K562 (cell line): ENCODE results near the gene BRWD1.

ENCODE experiments used
- CTBP1 ChIP-seq: fragments of 450-650 bp; IDR thresholded peaks from 2 replicates; pipeline ENCODE4 v1.6.1; 2016; ENCODE audit warnings: borderline replicate concordance
- CXXC5 ChIP-seq: fragments of 250-450 bp; sonication (Bioruptor Pico); IDR thresholded peaks from 2 replicates; pipeline ENCODE4 v1.8.0; 2022; ENCODE audit warnings: inconsistent platforms, mild to moderate bottlenecking, moderate library complexity
- KLF10 ChIP-seq: fragments of 250-450 bp; sonication (Bioruptor Pico); IDR thresholded peaks from 2 replicates; pipeline ENCODE4 v1.6.1; 2021; ENCODE audit warnings: matching md5 sums
- MAX ChIP-seq: sonication (generic); formaldehyde crosslinking; IDR thresholded peaks from 2 replicates; pipeline ENCODE4 v1.9.0; 2022; ENCODE audit warnings: mild to moderate bottlenecking, missing genetic modification reagents
- MXI1 ChIP-seq: IDR thresholded peaks from 2 replicates; pipeline ENCODE4 v1.6.1; 2011; ENCODE audit warnings: low read depth, mild to moderate bottlenecking, improper control_type of control experiment, low read length
- RAD21 ChIP-seq, 2 experiments: fragments of 250-450 bp in 1 of 2; fragments of 450-650 bp in 1 of 2; sonication (Bioruptor Pico) in 1 of 2; formaldehyde crosslinking in 1 of 2; IDR thresholded peaks in 1 of 2; conservative IDR thresholded peaks in 1 of 2; 2 replicates each; pipeline versions ENCODE4 v1.4.0 to v1.8.0; 2020 to 2022; ENCODE audit warnings: mild to moderate bottlenecking in 2 of 2, moderate library complexity in 1 of 2
- SMAD3 ChIP-seq: fragments of 450-650 bp; formaldehyde crosslinking; conservative IDR thresholded peaks from 2 replicates; pipeline ENCODE4 v1.4.0; 2020; ENCODE audit warnings: mild to moderate bottlenecking
- XRCC5 ChIP-seq: fragments of 200-400 bp; formaldehyde crosslinking; IDR thresholded peaks from 2 replicates; pipeline ENCODE4 v1.6.1; 2017; ENCODE audit warnings: low read depth, mild to moderate bottlenecking, low read length
- ZC3H11A ChIP-seq: IDR thresholded peaks from 2 replicates; pipeline ENCODE4 v1.6.1; 2012; ENCODE audit warnings: low read depth, low read length, improper control_type of control experiment
- ZNF23 ChIP-seq: fragments of 250-450 bp; sonication (Bioruptor Pico); IDR thresholded peaks from 2 replicates; pipeline ENCODE4 v1.4.0; 2020; ENCODE audit warnings: mild to moderate bottlenecking
- ZNF41 ChIP-seq: fragments of 250-450 bp; sonication (Bioruptor Pico); conservative IDR thresholded peaks from 2 replicates; pipeline ENCODE4 v1.4.0; 2020; ENCODE audit warnings: mild to moderate bottlenecking
- TF ChIP-seq, protein P1 (sequence below), 2 experiments: fragments of 450-650 bp in 1 of 2; sonication (generic) in 1 of 2; formaldehyde crosslinking; conservative IDR thresholded peaks; 2 replicates each; pipeline versions ENCODE4 v1.4.0 to v1.8.1; 2020 to 2022; ENCODE audit warnings: mild to moderate bottlenecking in 1 of 2, missing genetic modification reagents in 1 of 2

DNA sequence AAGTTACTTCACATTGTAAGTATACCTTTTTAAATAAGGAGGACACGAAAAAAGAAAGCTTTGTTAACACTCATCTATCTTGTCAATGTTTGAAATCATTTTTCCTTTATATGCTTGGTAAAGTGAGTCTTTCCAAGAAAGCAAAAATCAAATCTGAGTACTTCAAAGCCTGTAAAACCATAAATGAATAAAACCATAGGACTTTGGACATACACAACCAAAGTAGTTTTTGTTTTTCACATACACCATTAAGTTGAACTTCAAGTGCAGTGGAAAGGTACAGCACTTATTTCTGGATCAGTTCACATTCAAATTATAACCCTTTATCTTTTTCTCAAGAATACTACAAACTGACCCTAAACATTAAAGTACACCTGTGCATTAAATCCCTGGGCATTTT is 120.1 kb downstream of the BRWD1 start:
- TF ChIP-seq KLF10 (CRISPR knock-in tag) (no peak), CTBP1 (no peak), SMAD3 (no peak), MAX (CRISPR knock-in tag) (no peak), XRCC5 (no peak), CXXC5 (CRISPR knock-in tag) (no peak), MXI1 (no peak), ZC3H11A (no peak), ZNF23 (CRISPR knock-in tag) (no peak), ZNF41 (no peak), RAD21 (CRISPR knock-in tag; conservative IDR thresholded peaks at IDR 0.05 in 1 of 2, IDR thresholded peaks at IDR 0.05 in 1 of 2) (no peak)
- TF ChIP-seq, protein P1, sequence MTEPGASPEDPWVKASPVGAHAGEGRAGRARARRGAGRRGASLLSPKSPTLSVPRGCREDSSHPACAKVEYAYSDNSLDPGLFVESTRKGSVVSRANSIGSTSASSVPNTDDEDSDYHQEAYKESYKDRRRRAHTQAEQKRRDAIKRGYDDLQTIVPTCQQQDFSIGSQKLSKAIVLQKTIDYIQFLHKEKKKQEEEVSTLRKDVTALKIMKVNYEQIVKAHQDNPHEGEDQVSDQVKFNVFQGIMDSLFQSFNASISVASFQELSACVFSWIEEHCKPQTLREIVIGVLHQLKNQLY (CRISPR knock-in tag; conservative IDR thresholded peaks at IDR 0.05): no peak
